H9 (cell line): ENCODE data around the gene ZC3H7B. TPM values are rescaled to one million over a fixed set of nuclear protein-coding genes. Genes with fewer than 3 reads are reported as not detected.

Experiments used
- DNase-seq: peaks from one replicate; pipeline ENCODE4 v3.0.0-alpha.2; 2017
- H2AFZ ChIP-seq: one replicate; pipeline ENCODE4 v1.6.1; 2013; ENCODE audit warnings: mild to moderate bottlenecking, low read length, control low read depth, moderate library complexity
- H2AK5ac ChIP-seq: 2 replicates; pipeline ENCODE4 v1.6.1; 2013; ENCODE audit warnings: low read length, control low read depth, mixed read lengths; ENCODE audit not compliant: insufficient read length
- H2BK120ac ChIP-seq: one replicate; pipeline ENCODE4 v1.6.1; 2013; ENCODE audit warnings: low read depth, mild to moderate bottlenecking, low read length, control low read depth, inconsistent platforms; ENCODE audit not compliant: poor library complexity, severe bottlenecking
- H2BK12ac ChIP-seq: 2 replicates; pipeline ENCODE4 v1.6.1; 2013; ENCODE audit warnings: low read length, control low read depth, mixed read lengths, low read depth; ENCODE audit not compliant: insufficient read length
- H2BK15ac ChIP-seq: 2 replicates; pipeline ENCODE4 v1.6.1; 2013; ENCODE audit warnings: low read depth, low read length, control low read depth
- H2BK20ac ChIP-seq: one replicate; pipeline ENCODE4 v1.6.1; 2013; ENCODE audit warnings: low read depth, mild to moderate bottlenecking, low read length, control low read depth, inconsistent platforms; ENCODE audit not compliant: poor library complexity, severe bottlenecking
- H2BK5ac ChIP-seq: 2 replicates; pipeline ENCODE4 v1.6.1; 2013; ENCODE audit warnings: low read length, control low read depth, mixed read lengths; ENCODE audit not compliant: insufficient read length
- H3K14ac ChIP-seq: 2 replicates; pipeline ENCODE4 v1.6.1; 2013; ENCODE audit warnings: low read length, control low read depth; ENCODE audit not compliant: insufficient read depth
- H3K18ac ChIP-seq: 2 replicates; pipeline ENCODE4 v1.6.1; 2013; ENCODE audit warnings: low read depth, mild to moderate bottlenecking, mixed read lengths, low read length, control low read depth; ENCODE audit not compliant: insufficient read length
- H3K23ac ChIP-seq: 2 replicates; pipeline ENCODE4 v1.6.1; 2013; ENCODE audit warnings: low read length, control low read depth, mixed read lengths, low read depth; ENCODE audit not compliant: insufficient read length
- H3K23me2 ChIP-seq: 2 replicates; pipeline ENCODE4 v1.6.1; 2013; ENCODE audit warnings: low read depth, mild to moderate bottlenecking, mixed read lengths, low read length, control low read depth; ENCODE audit not compliant: insufficient read length, poor library complexity, severe bottlenecking
- H3K27ac ChIP-seq: 2 replicates; pipeline ENCODE4 v1.5.1; 2013; ENCODE audit warnings: low read length, control low read depth, mixed read lengths, low read depth; ENCODE audit not compliant: insufficient read length
- H3K27me3 ChIP-seq: 2 replicates; pipeline ENCODE4 v1.6.1; 2013; ENCODE audit warnings: low read length, control low read depth, inconsistent platforms; ENCODE audit not compliant: insufficient read depth
- H3K4ac ChIP-seq: 2 replicates; pipeline ENCODE4 v1.6.1; 2013; ENCODE audit warnings: low read depth, mild to moderate bottlenecking, control low read depth, inconsistent platforms, low read length, moderate library complexity
- H3K4me1 ChIP-seq: 2 replicates; pipeline ENCODE4 v1.6.1; 2013; ENCODE audit warnings: low read length, control low read depth, inconsistent platforms; ENCODE audit not compliant: insufficient read depth
- H3K4me2 ChIP-seq: 2 replicates; pipeline ENCODE4 v1.6.1; 2013; ENCODE audit warnings: low read length, control low read depth, mixed read lengths; ENCODE audit not compliant: insufficient read length, insufficient read depth
- H3K56ac ChIP-seq: 2 replicates; pipeline ENCODE4 v1.6.1; 2013; ENCODE audit warnings: low read depth, mild to moderate bottlenecking, mixed read lengths, low read length, control low read depth; ENCODE audit not compliant: insufficient read length
- H3K79me1 ChIP-seq: 2 replicates; pipeline ENCODE4 v1.6.1; 2013; ENCODE audit warnings: low read depth, mild to moderate bottlenecking, moderate library complexity, low read length, control low read depth, inconsistent platforms; ENCODE audit not compliant: insufficient read depth, poor library complexity, severe bottlenecking
- H3K79me2 ChIP-seq: 2 replicates; pipeline ENCODE4 v1.6.1; 2013; ENCODE audit warnings: low read length, control low read depth, inconsistent platforms; ENCODE audit not compliant: insufficient read depth
- H3K9ac ChIP-seq: 2 replicates; pipeline ENCODE4 v1.6.1; 2013; ENCODE audit warnings: low read length, control low read depth, mixed read lengths; ENCODE audit not compliant: insufficient read length; ENCODE audit errors: extremely low read depth
- H3K9me3 ChIP-seq: one replicate; pipeline ENCODE4 v1.6.1; 2013; ENCODE audit warnings: low read depth, low read length, inconsistent platforms; ENCODE audit not compliant: control insufficient read depth
- H3T11ph ChIP-seq: one replicate; pipeline ENCODE4 v1.6.1; 2013; ENCODE audit warnings: mild to moderate bottlenecking, low read length, control low read depth, inconsistent platforms
- H4K20me1 ChIP-seq: one replicate; pipeline ENCODE4 v1.6.1; 2013; ENCODE audit not compliant: control insufficient read depth, insufficient read length, insufficient read depth
- H4K5ac ChIP-seq: 2 replicates; pipeline ENCODE4 v1.6.1; 2013; ENCODE audit warnings: low read depth, mild to moderate bottlenecking, mixed read lengths, low read length, control low read depth; ENCODE audit not compliant: insufficient read length
- H4K8ac ChIP-seq: replicated peaks from 2 replicates; pipeline ENCODE4 v1.6.1; 2013; ENCODE audit warnings: low read length, control low read depth, mixed read lengths, low read depth; ENCODE audit not compliant: insufficient read length
- H4K91ac ChIP-seq: 2 replicates; pipeline ENCODE4 v1.6.1; 2013; ENCODE audit warnings: low read depth, mild to moderate bottlenecking, moderate library complexity, mixed read lengths, low read length, control low read depth; ENCODE audit not compliant: insufficient read length
- H3K27ac Mint-ChIP-seq, 3 experiments: 2 replicates in 2 of 3; 3 replicates in 1 of 3; pipeline ENCODE4 v1.8.0; 2020 to 2021; ENCODE audit warnings: mixed read lengths in 3 of 3, mild to moderate bottlenecking in 1 of 3, moderate library complexity in 1 of 3
- H3K27me3 Mint-ChIP-seq: 2 replicates; pipeline ENCODE4 v1.8.0; 2021; ENCODE audit warnings: low read depth, mild to moderate bottlenecking, moderate library complexity, mixed read lengths
- H3K36me3 Mint-ChIP-seq, 3 experiments: 2 replicates in 2 of 3; 3 replicates in 1 of 3; pipeline ENCODE4 v1.8.0; 2020 to 2021; ENCODE audit warnings: low read depth in 3 of 3, mixed read lengths in 3 of 3; ENCODE audit not compliant: insufficient read depth in 1 of 3
- H3K4me1 Mint-ChIP-seq, 2 experiments: 2 replicates each; pipeline ENCODE4 v1.8.0; 2020; ENCODE audit warnings: mixed read lengths in 2 of 2
- H3K4me3 Mint-ChIP-seq, 2 experiments: 2 replicates in 1 of 2; 3 replicates in 1 of 2; pipeline ENCODE4 v1.8.0; 2020 to 2021; ENCODE audit warnings: mild to moderate bottlenecking in 2 of 2, mixed read lengths in 2 of 2, moderate library complexity in 1 of 2
- H3K9me3 Mint-ChIP-seq, 2 experiments: 2 replicates in 1 of 2; 3 replicates in 1 of 2; pipeline ENCODE4 v1.8.0; 2020; ENCODE audit warnings: mild to moderate bottlenecking in 2 of 2, mixed read lengths in 2 of 2, moderate library complexity in 1 of 2
- CTCF ChIP-seq: fragments of 200-600 bp; sonication (generic); conservative IDR thresholded peaks from 3 replicates; pipeline ENCODE4 v1.8.0; 2021; ENCODE audit warnings: antibody characterized with exemption, mild to moderate bottlenecking
- WGBS: extraction: QIAGEN DNeasy Blood & Tissue Kit; methylation state at CpG from one replicate; pipeline ENCODE4 v1.1.7; 2013; ENCODE audit warnings: missing lambda C conversion rate, low lambda C conversion rate, mixed read lengths; ENCODE audit not compliant: insufficient read length; ENCODE audit errors: extremely low coverage; 5-methylcytosine and 5-hydroxymethylcytosine counted together
- total RNA-seq: library from RNA; stranded (reverse); gene quantifications from 2 replicates; pipeline ENCODE4 v1.2.1, GENCODE V29; 2021

The ZC3H7B gene
- total RNA-seq, 1 experiment from 2014 or later = 69.3 TPM

- Histone ChIP-seq H2BK20ac (no peak overlapping the region), H3K9me3 (no peaks in the 10 kb centered on the region), H3K4me1 (no peaks in the 10 kb centered on the region), H4K5ac (no peak overlapping the region), H3K27me3 (no peaks in the 10 kb centered on the region), H2BK12ac (no peak overlapping the region), H3K23me2 (no peaks in the 10 kb centered on the region), H2AFZ (no peak overlapping the region), H3K18ac (no peak overlapping the region), H4K8ac (no peak overlapping the region), H3K79me2 (no peaks in the 10 kb centered on the region), H4K91ac (no peak overlapping the region), H3K56ac (no peak overlapping the region), H3K4ac (no peak overlapping the region), H3K23ac (no peak overlapping the region), H3T11ph (no peak overlapping the region), H2BK15ac (no peak overlapping the region), H4K20me1 (no peaks in the 10 kb centered on the region), H3K79me1 (no peaks in the 10 kb centered on the region), H3K27ac (no peak overlapping the region), H2AK5ac (no peak overlapping the region), H3K4me2 (no peak overlapping the region), H2BK5ac (no peak overlapping the region), H3K14ac (no peak overlapping the region), H2BK120ac (no peak overlapping the region), H3K9ac (no peak overlapping the region)
- H3K36me3 Mint-ChIP-seq = no peaks in the 10 kb centered on the region
- no peak for TF ChIP-seq CTCF
- H3K4me1 Mint-ChIP-seq = peaks cover 13 to 15% of the 10 kb centered on the region in 2 experiments
- H3K27ac Mint-ChIP-seq = no peak overlapping the region
- peaks cover 1% of the 10 kb centered on the region for H3K27me3 Mint-ChIP-seq
- peak overlapping the region in 1 of 2 experiments; percentile 40; a peak in 2 of 5 replicates for H3K4me3 Mint-ChIP-seq
- no CpG with 5 or more reads among the region's 3 CpGs for WGBS
- DNase-seq = no peak
- H3K9me3 Mint-ChIP-seq = no peaks in the 10 kb centered on the region
Measured at GRCh38 chr22:41407433-41407832, 106.1 kb downstream of the ZC3H7B start.
